ENCODE measurements around the gene LRRC8D. TPM values are rescaled to one million over a fixed set of nuclear protein-coding genes. Genes with fewer than 3 reads are reported as not detected.

Gene LRRC8D
- total RNA-seq, 2 donors from 2014 or later, result 23.8 to 33.8 TPM

DNA sequence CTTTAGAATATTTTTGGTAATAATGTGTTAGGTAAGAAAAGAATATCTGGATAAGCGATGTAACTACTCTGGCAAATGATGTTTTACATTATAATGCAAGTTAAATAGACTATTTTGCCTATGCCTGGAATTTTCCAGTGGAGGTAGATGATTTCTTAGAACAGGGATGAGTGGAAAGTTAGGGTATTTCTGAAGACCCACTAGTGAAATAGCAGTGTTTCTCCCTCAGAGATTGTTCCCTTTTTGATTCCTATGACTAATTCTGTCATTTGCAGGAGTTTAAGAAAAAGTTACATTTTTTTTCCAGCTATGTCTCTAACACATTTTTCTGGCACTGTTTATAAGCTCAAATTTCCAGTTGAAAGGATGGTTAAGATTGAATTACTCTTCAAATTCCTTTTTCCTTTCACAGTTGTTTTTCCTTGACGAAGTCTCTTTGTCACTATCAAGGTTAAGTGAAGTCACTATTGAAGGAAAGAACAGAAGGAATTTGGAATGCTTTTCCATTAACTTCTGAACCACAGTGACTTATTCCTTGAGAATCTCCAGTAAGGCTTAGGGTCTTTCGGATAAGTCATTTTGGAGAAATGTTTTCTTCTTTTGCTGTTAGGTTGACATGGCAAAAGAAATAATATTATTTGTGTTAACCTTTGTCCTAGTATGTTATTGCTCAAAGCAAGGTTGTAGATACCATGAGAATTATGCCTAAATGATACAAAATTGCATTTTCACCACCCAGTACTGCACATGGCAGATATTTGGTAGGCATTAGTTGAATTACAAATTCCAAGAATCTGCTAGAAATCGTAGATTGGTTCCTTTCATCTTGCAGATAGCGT lies 131.2 kb downstream of the LRRC8D start:
- Mint-ChIP-seq H3K4me3 (no peak overlapping the region), H3K36me3 (ENCODE audit: low read depth) (no peaks in the 10 kb centered on the region), H3K4me1 (peaks cover 36% of the 10 kb centered on the region), H3K27me3 (ENCODE audit: insufficient read depth) (peaks cover 6% of the 10 kb centered on the region), H3K9me3 (no peaks in the 10 kb centered on the region), H3K27ac (no peak overlapping the region)
- no peaks in the 10 kb centered on the region for H3K27me3 ChIP-seq (ENCODE audit: control insufficient read depth, insufficient read depth, low read length, poor library complexity, severe bottlenecking)
- no peaks in the 10 kb centered on the region for H3K9me3 ChIP-seq (ENCODE audit: control insufficient read depth, low read length)
- peaks cover 8% of the 10 kb centered on the region for H3K4me1 ChIP-seq (ENCODE audit: control insufficient read depth, insufficient read depth, low read length)
- H3K4me3 ChIP-seq (ENCODE audit: low read length), result no peak overlapping the region
- no peak overlapping the region for H3K9ac ChIP-seq (ENCODE audit: extremely low read depth, low read length, poor library complexity, severe bottlenecking)
- H3K36me3 ChIP-seq (ENCODE audit: control insufficient read depth, insufficient read depth, low read length), result no peaks in the 10 kb centered on the region
- H3K27ac ChIP-seq (ENCODE audit: low read depth, low read length), result no peak overlapping the region
- TF ChIP-seq, protein P1, sequence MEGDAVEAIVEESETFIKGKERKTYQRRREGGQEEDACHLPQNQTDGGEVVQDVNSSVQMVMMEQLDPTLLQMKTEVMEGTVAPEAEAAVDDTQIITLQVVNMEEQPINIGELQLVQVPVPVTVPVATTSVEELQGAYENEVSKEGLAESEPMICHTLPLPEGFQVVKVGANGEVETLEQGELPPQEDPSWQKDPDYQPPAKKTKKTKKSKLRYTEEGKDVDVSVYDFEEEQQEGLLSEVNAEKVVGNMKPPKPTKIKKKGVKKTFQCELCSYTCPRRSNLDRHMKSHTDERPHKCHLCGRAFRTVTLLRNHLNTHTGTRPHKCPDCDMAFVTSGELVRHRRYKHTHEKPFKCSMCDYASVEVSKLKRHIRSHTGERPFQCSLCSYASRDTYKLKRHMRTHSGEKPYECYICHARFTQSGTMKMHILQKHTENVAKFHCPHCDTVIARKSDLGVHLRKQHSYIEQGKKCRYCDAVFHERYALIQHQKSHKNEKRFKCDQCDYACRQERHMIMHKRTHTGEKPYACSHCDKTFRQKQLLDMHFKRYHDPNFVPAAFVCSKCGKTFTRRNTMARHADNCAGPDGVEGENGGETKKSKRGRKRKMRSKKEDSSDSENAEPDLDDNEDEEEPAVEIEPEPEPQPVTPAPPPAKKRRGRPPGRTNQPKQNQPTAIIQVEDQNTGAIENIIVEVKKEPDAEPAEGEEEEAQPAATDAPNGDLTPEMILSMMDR (conservative IDR thresholded peaks at IDR 0.05), result no peak
- no peak for DNase-seq
- 94 to 98% methylated on average over 5 of the region's 5 CpGs for WGBS, 2 experiments (ENCODE audit: insufficient coverage in 1 of 2, insufficient read length in 1 of 2)

DNA sequence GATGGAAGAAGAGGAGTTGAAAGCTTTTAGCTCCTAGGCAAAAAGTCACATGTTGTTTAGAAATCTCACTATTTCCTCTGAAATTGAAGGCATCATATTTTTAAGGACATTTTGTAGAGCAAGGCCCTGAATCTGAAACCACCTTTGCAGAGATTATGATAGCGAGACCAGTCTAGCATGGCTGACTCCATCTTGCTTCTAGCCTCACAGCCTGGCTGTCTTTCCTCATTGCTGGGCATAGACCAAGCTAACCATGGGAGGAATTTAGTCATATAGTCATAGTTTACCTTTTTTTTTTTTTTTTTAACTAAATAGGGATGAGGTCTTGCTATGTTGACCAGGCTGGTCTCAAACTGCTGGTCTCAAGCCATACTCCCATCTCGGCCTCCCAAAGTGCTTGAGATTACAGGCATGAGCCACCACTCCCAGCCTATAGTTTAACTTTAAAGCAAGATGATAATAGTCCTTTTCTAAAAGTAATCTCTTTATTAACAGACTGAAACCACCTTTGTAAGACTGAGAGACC lies 131.8 kb downstream of the LRRC8D start:
- 92 to 93% methylated on average over 1 to 2 of the region's 2 CpGs for WGBS, 2 experiments (ENCODE audit: insufficient coverage in 1 of 2, insufficient read length in 1 of 2)
- no peak overlapping the region for H3K27ac Mint-ChIP-seq
- no peak for DNase-seq
- no peaks in the 10 kb centered on the region for H3K9me3 ChIP-seq (ENCODE audit: control insufficient read depth, low read length)
- H3K27me3 ChIP-seq (ENCODE audit: control insufficient read depth, insufficient read depth, low read length, poor library complexity, severe bottlenecking), result no peaks in the 10 kb centered on the region
- no peak overlapping the region for H3K4me3 ChIP-seq (ENCODE audit: low read length)
- H3K27ac ChIP-seq (ENCODE audit: low read depth, low read length), result no peak overlapping the region
- H3K9me3 Mint-ChIP-seq, result no peaks in the 10 kb centered on the region
- H3K36me3 ChIP-seq (ENCODE audit: control insufficient read depth, insufficient read depth, low read length), result no peaks in the 10 kb centered on the region
- no peak overlapping the region for H3K9ac ChIP-seq (ENCODE audit: extremely low read depth, low read length, poor library complexity, severe bottlenecking)
- peaks cover 4% of the 10 kb centered on the region for H3K27me3 Mint-ChIP-seq (ENCODE audit: insufficient read depth)
- TF ChIP-seq, protein P1 (conservative IDR thresholded peaks at IDR 0.05), result no peak
- H3K4me3 Mint-ChIP-seq, result no peak overlapping the region
- H3K4me1 ChIP-seq (ENCODE audit: control insufficient read depth, insufficient read depth, low read length), result peaks cover 8% of the 10 kb centered on the region
- H3K4me1 Mint-ChIP-seq, result peaks cover 41% of the 10 kb centered on the region
- no peaks in the 10 kb centered on the region for H3K36me3 Mint-ChIP-seq (ENCODE audit: low read depth)

DNA sequence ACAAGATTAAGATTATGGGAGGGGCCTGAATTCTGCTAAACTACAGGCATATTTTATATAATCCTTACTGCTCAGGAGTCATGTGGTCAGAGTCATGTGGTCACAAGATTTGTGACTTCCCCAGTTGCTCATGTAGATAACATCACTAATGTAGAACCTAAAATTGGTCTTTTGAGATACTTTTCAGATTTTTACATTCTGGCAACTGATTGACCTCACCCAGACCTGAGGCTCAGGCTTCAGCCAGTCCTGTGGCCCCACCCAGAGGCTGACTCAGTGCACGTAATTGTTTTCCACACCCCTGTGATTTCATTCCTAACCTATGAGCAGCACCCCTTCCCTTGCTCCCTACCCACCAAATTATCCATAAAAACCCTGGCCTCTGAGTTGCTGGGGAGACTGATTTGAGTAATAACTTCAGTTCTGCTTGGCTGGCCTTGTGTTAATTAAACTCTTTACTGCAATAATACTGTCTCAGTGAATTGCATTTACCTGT lies 132.3 kb downstream of the LRRC8D start:
- Histone ChIP-seq H3K9me3 (ENCODE audit: control insufficient read depth, low read length) (no peaks in the 10 kb centered on the region), H3K9ac (ENCODE audit: extremely low read depth, low read length, poor library complexity, severe bottlenecking) (no peak overlapping the region), H3K4me3 (ENCODE audit: low read length) (no peak overlapping the region), H3K27ac (ENCODE audit: low read depth, low read length) (no peak overlapping the region), H3K4me1 (ENCODE audit: control insufficient read depth, insufficient read depth, low read length) (peaks cover 8% of the 10 kb centered on the region), H3K36me3 (ENCODE audit: control insufficient read depth, insufficient read depth, low read length) (no peaks in the 10 kb centered on the region), H3K27me3 (ENCODE audit: control insufficient read depth, insufficient read depth, low read length, poor library complexity, severe bottlenecking) (no peaks in the 10 kb centered on the region)
- peaks cover 41% of the 10 kb centered on the region for H3K4me1 Mint-ChIP-seq
- DNase-seq, result peak; percentile 81
- H3K27ac Mint-ChIP-seq, result no peak overlapping the region
- no peak overlapping the region for H3K4me3 Mint-ChIP-seq
- WGBS, 2 experiments (ENCODE audit: insufficient coverage in 1 of 2, insufficient read length in 1 of 2), result 59% methylated on average over 1 of the region's 1 CpG; no CpG with 5 or more reads in 1 of the 2 experiments
- H3K9me3 Mint-ChIP-seq, result no peaks in the 10 kb centered on the region
- no peaks in the 10 kb centered on the region for H3K27me3 Mint-ChIP-seq (ENCODE audit: insufficient read depth)
- TF ChIP-seq, protein P1 (conservative IDR thresholded peaks at IDR 0.05), result peak; percentile 63
- no peaks in the 10 kb centered on the region for H3K36me3 Mint-ChIP-seq (ENCODE audit: low read depth)
